RWPE1 (cell line): ENCODE results near the gene DRC7.
"Not testable (repeated sequence)": the region's sequence is repeated elsewhere in the genome, so short reads cannot be mapped to it uniquely, and the experiment has no call there.

Experiments used
- CTCF ChIA-PET: fragments of 350-600 bp; sonication (Branson Sonifier 250); formaldehyde crosslinking; extraction: SDS; loops from one replicate; lab custom pipeline; 2021; lab: Yijun Ruan, JAX
- POLR2A ChIA-PET: fragments of 400-600 bp; formaldehyde crosslinking; extraction: SDS; loops from one replicate; lab custom pipeline; 2020; ENCODE audit warnings: antibody characterized with exemption; ENCODE audit not compliant: low non-redundant PET; lab: Yijun Ruan, JAX
- DNase-seq: peaks from one replicate; pipeline ENCODE4 v3.0.0; 2012; ENCODE audit warnings: low spot score
- H3K27ac ChIP-seq: fragments of 450-650 bp; 2 replicates; pipeline ENCODE4 v1.5.1; 2017
- TF ChIP-seq, protein P1 (sequence below): fragments of 450-650 bp; conservative IDR thresholded peaks from 2 replicates; pipeline ENCODE4 v1.5.1; 2017; ENCODE audit warnings: low read depth, mild to moderate bottlenecking

Gene DRC7

DNA sequence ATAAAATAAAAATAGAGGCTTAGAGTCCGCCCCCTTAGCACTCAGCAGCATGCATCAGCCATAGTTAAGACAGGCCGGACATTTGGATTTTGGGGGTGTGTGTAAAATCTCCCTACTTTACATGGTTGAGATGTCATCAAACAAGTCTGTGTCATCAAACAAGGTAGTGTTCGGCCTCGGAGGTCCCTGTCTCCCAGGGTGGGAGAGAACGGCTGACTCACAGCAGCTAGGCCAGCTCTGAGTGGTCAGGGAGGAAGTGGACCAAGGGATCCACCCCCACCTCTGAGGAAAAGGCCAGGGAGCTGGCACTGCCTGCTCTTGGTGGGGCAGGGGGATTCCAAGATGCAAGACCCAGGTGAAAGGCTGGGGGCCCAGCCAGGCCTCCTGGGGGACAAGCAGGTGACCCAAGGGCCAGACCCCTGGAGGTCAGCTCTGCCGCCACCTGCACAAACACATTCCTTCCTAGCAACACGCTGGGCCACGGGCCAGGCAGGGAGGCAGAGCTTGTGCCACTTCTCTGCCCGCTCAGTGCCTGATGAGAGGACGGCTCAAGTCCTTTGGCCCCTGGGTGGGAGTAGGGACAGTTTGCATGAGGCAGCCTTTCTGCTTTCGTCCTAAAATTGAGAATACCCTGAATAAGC lies 79.2 kb downstream of the DRC7 start:
- no peak for DNase-seq
- TF ChIP-seq, protein P1, sequence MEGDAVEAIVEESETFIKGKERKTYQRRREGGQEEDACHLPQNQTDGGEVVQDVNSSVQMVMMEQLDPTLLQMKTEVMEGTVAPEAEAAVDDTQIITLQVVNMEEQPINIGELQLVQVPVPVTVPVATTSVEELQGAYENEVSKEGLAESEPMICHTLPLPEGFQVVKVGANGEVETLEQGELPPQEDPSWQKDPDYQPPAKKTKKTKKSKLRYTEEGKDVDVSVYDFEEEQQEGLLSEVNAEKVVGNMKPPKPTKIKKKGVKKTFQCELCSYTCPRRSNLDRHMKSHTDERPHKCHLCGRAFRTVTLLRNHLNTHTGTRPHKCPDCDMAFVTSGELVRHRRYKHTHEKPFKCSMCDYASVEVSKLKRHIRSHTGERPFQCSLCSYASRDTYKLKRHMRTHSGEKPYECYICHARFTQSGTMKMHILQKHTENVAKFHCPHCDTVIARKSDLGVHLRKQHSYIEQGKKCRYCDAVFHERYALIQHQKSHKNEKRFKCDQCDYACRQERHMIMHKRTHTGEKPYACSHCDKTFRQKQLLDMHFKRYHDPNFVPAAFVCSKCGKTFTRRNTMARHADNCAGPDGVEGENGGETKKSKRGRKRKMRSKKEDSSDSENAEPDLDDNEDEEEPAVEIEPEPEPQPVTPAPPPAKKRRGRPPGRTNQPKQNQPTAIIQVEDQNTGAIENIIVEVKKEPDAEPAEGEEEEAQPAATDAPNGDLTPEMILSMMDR, result no peak
- ChIA-PET POLR2A (no interaction called here), CTCF (interaction anchor here (0.6 kb wide), 2 partner anchors 8 to 27 kb away, joined by 3 to 4 read pairs; no protein-coding TSS in a partner anchor)
- no peak overlapping the region; the same call in 1 of the 2 replicates for H3K27ac ChIP-seq

DNA sequence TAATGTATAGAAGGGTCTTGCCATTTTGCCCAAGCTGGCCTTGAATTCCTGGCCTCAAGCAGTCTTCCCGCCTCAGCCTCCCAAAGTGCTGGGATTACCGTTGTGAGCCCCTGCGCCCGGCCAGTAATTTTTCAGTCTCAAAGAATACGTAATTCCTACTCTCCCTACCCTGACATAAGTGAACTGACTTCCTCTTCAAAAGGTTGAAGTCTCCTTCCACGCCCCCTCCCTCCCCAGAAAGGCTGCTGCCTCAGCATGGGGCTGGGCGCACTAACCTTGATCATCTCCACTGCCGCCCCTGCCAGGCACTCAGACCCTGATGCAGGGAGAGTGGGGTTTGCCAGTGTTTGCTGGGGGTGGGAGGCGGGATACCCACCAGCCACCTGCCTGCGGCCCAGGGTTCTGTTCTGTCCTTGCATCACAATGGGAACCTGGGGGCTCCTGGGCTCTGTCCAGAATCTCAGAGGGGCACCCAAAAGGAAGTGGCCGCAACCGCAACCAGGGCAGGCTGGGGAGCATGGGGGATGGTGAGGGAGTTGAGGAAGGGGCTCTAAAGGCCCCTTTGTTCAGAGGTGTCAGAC lies 80.2 kb downstream of the DRC7 start:
- TF ChIP-seq, protein P1, result no peak
- ChIA-PET POLR2A (no interaction called here), CTCF (interaction anchor here (0.6 kb wide), 2 partner anchors 9 to 28 kb away, joined by 3 to 4 read pairs; no protein-coding TSS in a partner anchor)
- H3K27ac ChIP-seq, result peak overlapping the region; percentile 18
- no peak for DNase-seq

DNA sequence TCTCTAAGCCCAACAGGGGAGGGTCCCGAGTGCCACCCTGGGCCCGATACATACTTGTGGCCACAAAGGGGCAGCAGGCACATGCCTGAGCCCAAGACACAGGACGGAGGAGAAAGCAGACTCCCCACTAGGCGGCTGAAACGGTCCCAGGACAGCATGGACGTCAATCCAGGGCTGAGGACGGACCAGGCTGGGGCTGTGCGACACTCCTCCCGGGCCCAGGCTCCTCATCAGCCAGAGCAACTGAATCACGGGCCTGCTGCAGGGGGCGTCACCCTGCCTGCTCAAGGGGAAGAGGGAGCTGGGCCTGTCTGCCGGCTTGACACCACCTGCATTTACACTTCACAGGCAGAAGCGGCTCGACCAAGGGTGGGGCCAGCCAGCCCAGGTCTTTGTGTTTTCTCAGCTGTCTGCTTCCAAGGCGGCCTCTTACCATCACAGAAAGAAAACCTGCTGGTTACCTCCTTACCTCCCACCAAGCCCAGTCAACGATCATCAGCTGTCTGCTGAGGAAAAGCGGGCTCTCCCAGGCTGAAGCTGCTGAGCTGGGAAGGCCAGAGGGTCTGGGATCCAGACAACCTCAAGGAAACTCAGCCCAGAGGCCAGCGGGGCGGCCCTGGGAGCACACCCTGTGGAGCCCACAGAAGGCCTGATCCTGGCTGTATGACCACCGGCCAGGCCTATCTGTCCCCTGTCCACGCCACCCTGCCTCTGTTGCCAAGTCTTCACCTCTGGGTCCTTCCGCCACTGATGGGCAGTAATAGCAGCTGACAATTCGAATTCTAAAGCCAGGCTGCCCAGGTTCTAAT lies 81.3 kb downstream of the DRC7 start:
- TF ChIP-seq, protein P1, result no peak
- H3K27ac ChIP-seq, result peak overlapping the region; percentile 18
- CTCF ChIA-PET, result interaction anchor here (0.6 kb wide), 1 partner anchor 645 kb away, joined by 3 read pairs; no protein-coding TSS in a partner anchor
- no peak for DNase-seq
- POLR2A ChIA-PET, result no interaction called here

DNA sequence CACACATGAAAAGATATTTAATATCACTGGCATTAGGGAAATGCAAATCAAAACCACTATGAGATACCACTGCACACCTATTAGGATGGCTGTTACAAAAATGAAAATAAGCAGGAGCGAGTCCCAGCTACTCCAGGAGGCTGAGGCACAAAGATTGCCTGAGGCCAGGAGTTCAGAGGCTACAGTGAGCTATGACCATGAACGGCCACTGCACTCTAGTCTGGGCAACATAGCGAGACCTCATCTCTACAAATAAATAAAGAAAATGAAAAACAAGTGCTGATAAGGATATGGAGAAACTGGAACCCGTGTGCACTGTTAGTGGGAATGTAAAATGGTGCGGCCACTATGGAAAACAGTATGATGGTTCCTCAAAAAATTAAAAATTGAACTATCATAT lies 84.1 kb downstream of the DRC7 start:
- POLR2A ChIA-PET, result no interaction called here
- CTCF ChIA-PET, result interaction anchor here (0.6 kb wide), 1 partner anchor 12 kb away, joined by 3 read pairs; no protein-coding TSS in a partner anchor
- DNase-seq, result no peak
- H3K27ac ChIP-seq, result no peak overlapping the region
- TF ChIP-seq, protein P1, result no peak

DNA sequence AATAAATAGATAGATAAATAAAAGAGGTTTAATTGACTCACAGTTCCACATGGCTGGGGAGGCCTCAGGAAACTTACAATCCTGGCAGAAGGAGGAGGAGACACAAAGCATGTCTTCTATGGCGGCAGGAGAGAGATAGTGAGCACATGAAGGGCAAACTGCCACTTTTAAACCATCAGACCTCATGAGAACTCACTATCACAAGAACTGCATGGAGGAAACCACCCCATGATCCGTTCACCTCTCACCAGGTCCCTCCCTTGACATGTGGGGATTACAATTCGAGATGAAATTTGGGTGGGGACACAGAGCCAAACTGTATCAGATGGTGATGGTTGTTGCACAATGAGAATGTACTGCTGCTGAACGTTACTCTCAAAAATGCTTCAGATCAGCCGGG lies 85.2 kb downstream of the DRC7 start:
- CTCF ChIA-PET, POLR2A ChIA-PET, DNase-seq: not testable (repeated sequence)
- peak overlapping the region; percentile 54 for H3K27ac ChIP-seq

DNA sequence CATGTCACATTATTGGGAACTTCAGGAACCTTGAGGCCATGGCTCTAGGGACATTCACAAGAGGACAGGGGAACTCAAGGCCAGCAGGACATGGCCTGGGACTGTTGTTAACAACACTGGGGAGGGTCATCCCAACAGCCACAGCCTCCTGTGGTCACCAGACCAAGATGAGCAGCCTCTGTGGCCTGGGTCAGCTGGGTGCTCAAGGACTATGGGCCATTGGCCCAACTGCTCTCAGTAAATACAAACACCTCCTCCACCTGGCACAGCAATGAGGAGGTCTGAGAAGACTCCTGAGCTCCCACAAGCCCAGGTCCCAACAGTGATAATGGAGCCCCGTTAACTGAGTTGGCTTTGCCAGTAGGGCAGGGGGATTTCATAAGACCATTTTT lies 86.7 kb downstream of the DRC7 start:
- POLR2A ChIA-PET, result no interaction called here
- TF ChIP-seq, protein P1, result no peak
- peak overlapping the region; percentile 53 for H3K27ac ChIP-seq
- no peak for DNase-seq
- CTCF ChIA-PET, result no interaction called here
